ENCODE results near the gene C20orf204.

GRCh38 chr20:64083804-64084684 lies 48.1 kb downstream of the C20orf204 start, which contains the start of gene LKAAEAR1:
- TF ChIP-seq, protein P1, sequence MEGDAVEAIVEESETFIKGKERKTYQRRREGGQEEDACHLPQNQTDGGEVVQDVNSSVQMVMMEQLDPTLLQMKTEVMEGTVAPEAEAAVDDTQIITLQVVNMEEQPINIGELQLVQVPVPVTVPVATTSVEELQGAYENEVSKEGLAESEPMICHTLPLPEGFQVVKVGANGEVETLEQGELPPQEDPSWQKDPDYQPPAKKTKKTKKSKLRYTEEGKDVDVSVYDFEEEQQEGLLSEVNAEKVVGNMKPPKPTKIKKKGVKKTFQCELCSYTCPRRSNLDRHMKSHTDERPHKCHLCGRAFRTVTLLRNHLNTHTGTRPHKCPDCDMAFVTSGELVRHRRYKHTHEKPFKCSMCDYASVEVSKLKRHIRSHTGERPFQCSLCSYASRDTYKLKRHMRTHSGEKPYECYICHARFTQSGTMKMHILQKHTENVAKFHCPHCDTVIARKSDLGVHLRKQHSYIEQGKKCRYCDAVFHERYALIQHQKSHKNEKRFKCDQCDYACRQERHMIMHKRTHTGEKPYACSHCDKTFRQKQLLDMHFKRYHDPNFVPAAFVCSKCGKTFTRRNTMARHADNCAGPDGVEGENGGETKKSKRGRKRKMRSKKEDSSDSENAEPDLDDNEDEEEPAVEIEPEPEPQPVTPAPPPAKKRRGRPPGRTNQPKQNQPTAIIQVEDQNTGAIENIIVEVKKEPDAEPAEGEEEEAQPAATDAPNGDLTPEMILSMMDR (IDR thresholded peaks at IDR 0.05; ENCODE audit: borderline replicate concordance, extremely low read depth, low read length, poor library complexity, severe bottlenecking), result peak; percentile 3
- peak; percentile 64 for TF ChIP-seq EZH2 (IDR thresholded peaks at IDR 0.05; ENCODE audit: borderline replicate concordance, low read depth, low read length, severe bottlenecking)
